A549 (cell line): ENCODE measurements around the gene MICOS13. TPM values are rescaled to one million over a fixed set of nuclear protein-coding genes. Genes with fewer than 3 reads are reported as not detected.

Experiments
- ATAC-seq, 2 experiments: fragments of 200-7000 bp in 1 of 2; fragments of >200 bp in 1 of 2; cut with Nextera tagmentation in 1 of 2; cut with Tn5 transposase in 1 of 2; 3 replicates each; pipeline versions ENCODE4 v1.8.0 to v1.9.1; 2018 to 2020; ENCODE audit warnings: mild to moderate bottlenecking in 1 of 2, moderate library complexity in 1 of 2
- CTCF ChIA-PET: fragments of 300-600 bp; sonication (Branson Sonifier 250); formaldehyde crosslinking; extraction: SDS; loops from one replicate; lab custom pipeline; 2021; ENCODE audit warnings: antibody characterized with exemption, inconsistent platforms; lab: Yijun Ruan, JAX
- POLR2A ChIA-PET: fragments of 350-600 bp; formaldehyde crosslinking; extraction: SDS; loops from one replicate; lab custom pipeline; 2021; ENCODE audit warnings: antibody characterized with exemption, inconsistent platforms; lab: Yijun Ruan, JAX
- DNase-seq, 2 experiments: peaks; one replicate each; pipeline versions ENCODE4 v3.0.0 to v3.0.0-alpha.2; 2011 to 2016; ENCODE audit warnings: low read depth in 1 of 2, low spot score in 1 of 2
- FAIRE-seq: peaks from 2 replicates; lab custom pipeline; 2011; peaks lifted over from hg19 to GRCh38; lab: Jason Lieb, UNC
- H3K27ac ChIP-seq, 2 experiments: fragments of >200 bp; sonication (Bioruptor Twin); formaldehyde crosslinking; 3 replicates each; pipeline ENCODE4 v1.5.1; 2016 to 2017
- H3K4me1 ChIP-seq: fragments of >200 bp; sonication (Bioruptor Twin); formaldehyde crosslinking; 3 replicates; pipeline ENCODE4 v1.6.1; 2016
- H3K4me2 ChIP-seq: fragments of >200 bp; sonication (Bioruptor Twin); formaldehyde crosslinking; 3 replicates; pipeline ENCODE4 v1.6.1; 2016
- H3K4me3 ChIP-seq: fragments of >200 bp; sonication (Bioruptor Twin); formaldehyde crosslinking; 3 replicates; pipeline ENCODE4 v1.5.1; 2016
- H3K9me3 ChIP-seq: fragments of >200 bp; sonication (Bioruptor Twin); formaldehyde crosslinking; 3 replicates; pipeline ENCODE4 v1.6.1; 2016
- CBX2 ChIP-seq: fragments of 200-600 bp; sonication (generic); IDR thresholded peaks from 2 replicates; pipeline ENCODE4 v1.6.1; 2016; ENCODE audit warnings: low read depth, mild to moderate bottlenecking, borderline replicate concordance
- EHF ChIP-seq: fragments of 250-450 bp; sonication (Bioruptor Pico); IDR thresholded peaks from 2 replicates; pipeline ENCODE4 v1.5.0; 2020; ENCODE audit warnings: mild to moderate bottlenecking
- FOSB ChIP-seq: fragments of 250-450 bp; sonication (Bioruptor Pico); IDR thresholded peaks from 2 replicates; pipeline ENCODE4 v1.5.0; 2020; ENCODE audit warnings: mild to moderate bottlenecking, moderate library complexity
- HEYL ChIP-seq: fragments of 250-450 bp; sonication (Bioruptor Pico); IDR thresholded peaks from 2 replicates; pipeline ENCODE4 v1.8.0; 2021; ENCODE audit warnings: mild to moderate bottlenecking, moderate library complexity
- HOXB13 ChIP-seq: fragments of 250-450 bp; sonication (Bioruptor Pico); IDR thresholded peaks from 2 replicates; pipeline ENCODE4 v1.5.0; 2020; ENCODE audit warnings: low read depth, mild to moderate bottlenecking, moderate library complexity
- JUN ChIP-seq, 2 experiments: fragments of >200 bp; sonication (Bioruptor Twin); formaldehyde crosslinking; IDR thresholded peaks; 2 replicates in 1 of 2; 3 replicates in 1 of 2; pipeline ENCODE4 v1.6.1; 2016 to 2017
- MAFK ChIP-seq: fragments of 450-650 bp; IDR thresholded peaks from 2 replicates; pipeline ENCODE4 v1.6.1; 2014; ENCODE audit not compliant: partially characterized antibody
- NFE2L2 ChIP-seq: fragments of 150-350 bp; conservative IDR thresholded peaks from 2 replicates; pipeline ENCODE4 v1.6.1; 2014; ENCODE audit warnings: low read length
- PHF8 ChIP-seq: fragments of 200-600 bp; sonication (generic); IDR thresholded peaks from 2 replicates; pipeline ENCODE4 v1.6.1; 2016; ENCODE audit warnings: low read depth, mild to moderate bottlenecking, antibody characterized with exemption, moderate library complexity, borderline replicate concordance
- POLR2A ChIP-seq: IDR thresholded peaks from 2 replicates; pipeline ENCODE4 v1.6.1; 2012; ENCODE audit warnings: mild to moderate bottlenecking, low read length
- RFX5 ChIP-seq: fragments of 450-650 bp; IDR thresholded peaks from 2 replicates; pipeline ENCODE4 v1.7.1; 2014; ENCODE audit warnings: antibody characterized with exemption, mild to moderate bottlenecking, moderate library complexity
- SREBF2 ChIP-seq: fragments of 450-650 bp; IDR thresholded peaks from 2 replicates; pipeline ENCODE4 v1.6.1; 2014; ENCODE audit warnings: mild to moderate bottlenecking, moderate library complexity
- TFCP2L1 ChIP-seq: fragments of 250-450 bp; sonication (Bioruptor Pico); IDR thresholded peaks from 2 replicates; pipeline ENCODE4 v1.5.0; 2021; ENCODE audit warnings: mild to moderate bottlenecking
- TP53 ChIP-seq: fragments of 250-450 bp; sonication (Bioruptor Pico); IDR thresholded peaks from 2 replicates; pipeline ENCODE4 v1.5.0; 2021; ENCODE audit warnings: mild to moderate bottlenecking, moderate library complexity
- ZFP36 ChIP-seq: fragments of 450-650 bp; IDR thresholded peaks from 2 replicates; pipeline ENCODE4 v1.6.1; 2014; ENCODE audit warnings: borderline replicate concordance; ENCODE audit not compliant: partially characterized antibody
- whole genome bisulfite sequencing: methylation state at CpG from one replicate; pipeline ENCODE4 v1.1.6; 2017; ENCODE audit errors: missing lambda C conversion rate; 5-methylcytosine and 5-hydroxymethylcytosine counted together
- polyA plus RNA-seq, 4 experiments: library from polyadenylated mRNA; depleted of rRNA in 3 of 4; stranded (reverse); fragments of >200 nt; fragmentation: RNase III in 1 of 4; extraction: RNeasy Plus Mini Kit Qiagen cat#74134 plus additional on column Dnase treatment in 1 of 4; gene quantifications; 2 replicates in 3 of 4; 3 replicates in 1 of 4; pipeline ENCODE4 v1.2.3, GENCODE V29; 2011 to 2017
- TF ChIP-seq, protein P1 (sequence below): IDR thresholded peaks from 2 replicates; pipeline ENCODE4 v1.6.1; 2012
- TF ChIP-seq, protein P2 (sequence below): IDR thresholded peaks from 2 replicates; pipeline ENCODE4 v1.6.1; 2012
- TF ChIP-seq, protein P3 (sequence below): fragments of 450-650 bp; IDR thresholded peaks from 2 replicates; pipeline ENCODE4 v1.6.1; 2014; ENCODE audit warnings: antibody characterized with exemption
- TF ChIP-seq, protein P4 (sequence below): fragments of >200 bp; sonication (Bioruptor Twin); formaldehyde crosslinking; IDR thresholded peaks from 3 replicates; pipeline ENCODE4 v1.6.1; 2016
- TF ChIP-seq, protein P5 (sequence below): fragments of 200-600 bp; sonication (generic); IDR thresholded peaks from 2 replicates; pipeline ENCODE4 v1.6.1; 2016; ENCODE audit warnings: antibody characterized with exemption, mild to moderate bottlenecking, moderate library complexity

MICOS13 gene
- polyA plus RNA-seq, 2 of the 4 experiments (the other 2 are of a cell fraction), result 20.5 to 48.8 TPM

DNA sequence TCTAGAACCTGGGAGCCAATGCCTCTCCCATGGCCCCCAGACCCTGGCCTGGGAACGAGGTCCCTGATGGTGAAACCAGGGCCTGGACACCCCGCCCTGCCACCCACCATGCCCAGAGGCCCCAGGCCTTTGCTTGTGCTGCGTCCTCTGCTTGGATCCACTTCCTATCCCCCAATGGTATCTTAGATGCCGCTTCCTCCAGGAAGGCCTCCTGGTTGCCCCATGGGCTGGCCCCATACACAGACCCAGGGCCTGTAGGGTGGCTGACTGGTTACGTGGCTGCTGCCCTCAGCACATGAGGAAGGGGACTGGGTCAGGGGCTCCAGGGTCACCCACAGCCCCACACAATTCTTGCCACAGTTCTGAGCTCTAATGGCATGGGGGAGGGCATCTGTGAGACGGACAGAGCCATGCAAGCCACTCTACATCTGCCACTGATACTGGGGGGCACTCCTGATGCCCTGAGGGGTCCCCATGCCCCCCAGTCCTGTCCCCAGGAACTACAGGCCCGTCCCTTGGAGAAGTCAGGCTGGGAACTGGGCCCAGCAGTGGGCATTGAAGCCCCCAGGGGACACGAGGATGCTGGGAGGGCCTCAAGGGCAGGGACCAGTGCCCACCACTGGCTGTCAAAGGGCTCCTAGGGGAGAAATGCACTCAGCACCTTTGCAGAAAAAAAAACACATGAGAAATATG, 14.8 kb upstream of the MICOS13 start:
- POLR2A ChIA-PET, result no interaction called here
- no peak overlapping the region for H3K27ac ChIP-seq
- TF ChIP-seq ZFP36 (peak; percentile 95), CBX2 (no peak)
- TF ChIP-seq, all 56 proteins: peak for 1
- CTCF ChIA-PET, result no interaction called here
- no peak overlapping the region for H3K4me3 ChIP-seq
- no peak for ATAC-seq
- H3K4me1 ChIP-seq, result peaks cover 13% of the 10 kb centered on the region
- no peaks in the 10 kb centered on the region for H3K9me3 ChIP-seq
- H3K4me2 ChIP-seq, result no peak overlapping the region
- no peak for FAIRE-seq
- no peak for DNase-seq
- whole genome bisulfite sequencing, result 94% methylated on average over 3 of the region's 8 CpGs

DNA sequence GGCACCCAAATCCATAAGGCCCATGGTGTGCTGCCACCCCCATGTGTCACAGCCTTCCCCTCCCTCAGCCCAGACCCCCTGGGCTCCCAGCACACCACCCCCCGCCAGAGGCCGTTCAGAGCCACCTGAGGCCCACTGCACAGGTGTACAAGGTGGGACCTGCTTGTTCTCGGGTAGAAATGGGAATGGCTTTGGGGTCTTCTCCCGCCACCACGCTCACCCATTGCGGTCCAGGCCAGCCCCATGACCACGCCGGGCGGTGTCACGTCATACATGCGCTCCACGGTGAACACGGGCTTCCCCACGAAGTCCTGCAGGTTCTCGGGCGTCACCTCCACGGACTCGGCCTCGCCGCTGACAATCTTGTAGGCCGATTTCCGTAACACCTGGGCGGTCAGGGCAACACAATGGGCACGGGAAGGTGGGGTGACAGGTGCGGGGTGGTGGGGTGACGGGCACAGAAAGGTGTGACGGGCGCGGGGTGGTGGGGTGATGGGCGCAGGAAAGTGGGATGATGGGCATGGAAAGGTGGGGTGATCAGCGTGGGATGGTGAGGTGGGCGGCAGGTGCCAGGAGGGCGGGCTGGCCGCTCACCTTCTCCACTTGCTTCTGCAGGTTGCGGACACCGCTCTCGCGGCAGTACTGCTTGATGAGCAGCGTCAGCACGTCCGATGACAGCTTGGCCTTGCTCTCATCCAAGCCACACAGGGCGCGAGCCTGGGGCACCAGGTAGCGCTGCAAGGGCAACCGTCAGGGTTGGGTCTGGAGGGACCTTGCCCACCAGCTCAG, 14.0 kb upstream of the MICOS13 start:
- Histone ChIP-seq H3K4me2 (no peak overlapping the region), H3K9me3 (no peaks in the 10 kb centered on the region)
- WGBS, result 86% methylated on average over 8 of the region's 45 CpGs
- TF ChIP-seq, protein P1, sequence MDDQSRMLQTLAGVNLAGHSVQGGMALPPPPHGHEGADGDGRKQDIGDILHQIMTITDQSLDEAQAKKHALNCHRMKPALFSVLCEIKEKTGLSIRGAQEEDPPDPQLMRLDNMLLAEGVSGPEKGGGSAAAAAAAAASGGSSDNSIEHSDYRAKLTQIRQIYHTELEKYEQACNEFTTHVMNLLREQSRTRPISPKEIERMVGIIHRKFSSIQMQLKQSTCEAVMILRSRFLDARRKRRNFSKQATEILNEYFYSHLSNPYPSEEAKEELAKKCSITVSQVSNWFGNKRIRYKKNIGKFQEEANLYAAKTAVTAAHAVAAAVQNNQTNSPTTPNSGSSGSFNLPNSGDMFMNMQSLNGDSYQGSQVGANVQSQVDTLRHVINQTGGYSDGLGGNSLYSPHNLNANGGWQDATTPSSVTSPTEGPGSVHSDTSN, result no peak
- 0 out of 5 replicates have a peak, but pooled peaks of 1 of the 2 experiments have one; percentile 22 for TF ChIP-seq JUN (IDR thresholded peaks at IDR 0.05)
- TF ChIP-seq, all 56 proteins: peak for 1
- no peak overlapping the region for H3K27ac ChIP-seq
- DNase-seq (no peak), ATAC-seq (no peak), FAIRE-seq (no peak)
- H3K4me1 ChIP-seq, result peaks cover 13% of the 10 kb centered on the region
- no peak overlapping the region for H3K4me3 ChIP-seq
- POLR2A ChIA-PET, result no interaction called here
- CTCF ChIA-PET, result no interaction called here

DNA sequence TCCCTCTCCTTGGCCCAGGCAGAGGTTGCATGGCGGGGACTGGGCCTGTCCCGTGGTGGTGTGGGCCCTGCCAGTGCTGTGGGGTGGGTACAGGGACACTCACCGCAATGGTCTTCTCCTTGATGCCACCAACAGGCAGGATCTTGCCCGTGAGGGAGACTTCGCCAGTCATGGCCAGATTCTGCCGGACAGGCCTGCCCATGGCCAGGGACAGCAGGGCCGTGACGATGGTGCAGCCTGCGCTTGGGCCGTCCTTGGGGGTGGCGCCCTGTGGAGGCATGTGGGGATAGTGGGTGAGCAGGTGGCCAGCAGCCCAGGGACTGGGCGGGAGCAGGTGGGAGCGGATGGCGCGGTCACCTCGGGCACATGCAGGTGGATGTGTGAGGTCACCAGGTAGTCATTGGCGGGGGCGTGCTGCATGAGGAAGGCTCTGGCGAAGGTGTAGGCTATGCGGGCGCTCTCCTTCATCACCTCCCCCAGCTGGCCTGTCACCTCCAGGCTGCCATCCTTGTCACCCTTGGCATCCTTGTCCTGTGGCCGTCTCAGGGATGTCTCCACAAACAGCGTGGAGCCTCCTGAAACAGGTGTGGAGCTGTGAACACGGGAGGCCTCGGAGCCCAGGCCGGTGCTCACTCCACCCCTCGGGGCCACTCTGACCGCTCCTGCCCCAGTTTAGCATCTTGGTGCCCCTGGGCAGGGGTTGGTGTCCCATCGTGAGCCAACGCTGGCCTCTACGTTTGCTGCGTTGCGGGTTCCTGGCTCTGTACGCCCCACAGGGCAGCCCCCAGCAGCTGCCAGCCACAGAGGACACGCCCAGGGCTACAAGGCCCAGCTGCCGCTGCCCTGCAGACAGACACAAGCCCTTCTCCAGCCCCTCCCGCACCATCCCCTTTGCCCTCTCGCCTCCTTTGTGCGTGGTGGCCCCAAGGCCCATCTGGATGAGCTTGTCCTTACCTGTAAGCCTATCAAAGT, 13.2 kb upstream of the MICOS13 start:
- Histone ChIP-seq H3K4me1 (peaks cover 13% of the 10 kb centered on the region), H3K4me2 (no peak overlapping the region; the same call in 2 of the 3 replicates), H3K4me3 (no peak overlapping the region), H3K9me3 (no peaks in the 10 kb centered on the region), H3K27ac (no peak overlapping the region)
- FAIRE-seq (no peak), DNase-seq (no peak), ATAC-seq (peak; percentile 1; a peak in 1 of 6 replicates)
- WGBS, result 88% methylated on average over 14 of the region's 39 CpGs
- CTCF ChIA-PET, result no interaction called here
- POLR2A ChIA-PET, result no interaction called here
- TF ChIP-seq, protein P2, sequence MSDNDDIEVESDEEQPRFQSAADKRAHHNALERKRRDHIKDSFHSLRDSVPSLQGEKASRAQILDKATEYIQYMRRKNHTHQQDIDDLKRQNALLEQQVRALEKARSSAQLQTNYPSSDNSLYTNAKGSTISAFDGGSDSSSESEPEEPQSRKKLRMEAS, result no peak
- TF ChIP-seq, protein P3, sequence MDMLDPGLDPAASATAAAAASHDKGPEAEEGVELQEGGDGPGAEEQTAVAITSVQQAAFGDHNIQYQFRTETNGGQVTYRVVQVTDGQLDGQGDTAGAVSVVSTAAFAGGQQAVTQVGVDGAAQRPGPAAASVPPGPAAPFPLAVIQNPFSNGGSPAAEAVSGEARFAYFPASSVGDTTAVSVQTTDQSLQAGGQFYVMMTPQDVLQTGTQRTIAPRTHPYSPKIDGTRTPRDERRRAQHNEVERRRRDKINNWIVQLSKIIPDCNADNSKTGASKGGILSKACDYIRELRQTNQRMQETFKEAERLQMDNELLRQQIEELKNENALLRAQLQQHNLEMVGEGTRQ, result no peak
- TF ChIP-seq HEYL (no peak), NFE2L2 (no peak), HOXB13 (CRISPR knock-in tag) (no peak), POLR2A (no peak), FOSB (CRISPR knock-in tag) (no peak), RFX5 (no peak), SREBF2 (no peak), TP53 (no peak), CBX2 (no peak), EHF (no peak), PHF8 (no peak), MAFK (no peak), TFCP2L1 (CRISPR knock-in tag) (no peak)
- TF ChIP-seq, protein P4, sequence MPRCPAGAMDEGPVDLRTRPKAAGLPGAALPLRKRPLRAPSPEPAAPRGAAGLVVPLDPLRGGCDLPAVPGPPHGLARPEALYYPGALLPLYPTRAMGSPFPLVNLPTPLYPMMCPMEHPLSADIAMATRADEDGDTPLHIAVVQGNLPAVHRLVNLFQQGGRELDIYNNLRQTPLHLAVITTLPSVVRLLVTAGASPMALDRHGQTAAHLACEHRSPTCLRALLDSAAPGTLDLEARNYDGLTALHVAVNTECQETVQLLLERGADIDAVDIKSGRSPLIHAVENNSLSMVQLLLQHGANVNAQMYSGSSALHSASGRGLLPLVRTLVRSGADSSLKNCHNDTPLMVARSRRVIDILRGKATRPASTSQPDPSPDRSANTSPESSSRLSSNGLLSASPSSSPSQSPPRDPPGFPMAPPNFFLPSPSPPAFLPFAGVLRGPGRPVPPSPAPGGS, result no peak
- TF ChIP-seq, protein P5, sequence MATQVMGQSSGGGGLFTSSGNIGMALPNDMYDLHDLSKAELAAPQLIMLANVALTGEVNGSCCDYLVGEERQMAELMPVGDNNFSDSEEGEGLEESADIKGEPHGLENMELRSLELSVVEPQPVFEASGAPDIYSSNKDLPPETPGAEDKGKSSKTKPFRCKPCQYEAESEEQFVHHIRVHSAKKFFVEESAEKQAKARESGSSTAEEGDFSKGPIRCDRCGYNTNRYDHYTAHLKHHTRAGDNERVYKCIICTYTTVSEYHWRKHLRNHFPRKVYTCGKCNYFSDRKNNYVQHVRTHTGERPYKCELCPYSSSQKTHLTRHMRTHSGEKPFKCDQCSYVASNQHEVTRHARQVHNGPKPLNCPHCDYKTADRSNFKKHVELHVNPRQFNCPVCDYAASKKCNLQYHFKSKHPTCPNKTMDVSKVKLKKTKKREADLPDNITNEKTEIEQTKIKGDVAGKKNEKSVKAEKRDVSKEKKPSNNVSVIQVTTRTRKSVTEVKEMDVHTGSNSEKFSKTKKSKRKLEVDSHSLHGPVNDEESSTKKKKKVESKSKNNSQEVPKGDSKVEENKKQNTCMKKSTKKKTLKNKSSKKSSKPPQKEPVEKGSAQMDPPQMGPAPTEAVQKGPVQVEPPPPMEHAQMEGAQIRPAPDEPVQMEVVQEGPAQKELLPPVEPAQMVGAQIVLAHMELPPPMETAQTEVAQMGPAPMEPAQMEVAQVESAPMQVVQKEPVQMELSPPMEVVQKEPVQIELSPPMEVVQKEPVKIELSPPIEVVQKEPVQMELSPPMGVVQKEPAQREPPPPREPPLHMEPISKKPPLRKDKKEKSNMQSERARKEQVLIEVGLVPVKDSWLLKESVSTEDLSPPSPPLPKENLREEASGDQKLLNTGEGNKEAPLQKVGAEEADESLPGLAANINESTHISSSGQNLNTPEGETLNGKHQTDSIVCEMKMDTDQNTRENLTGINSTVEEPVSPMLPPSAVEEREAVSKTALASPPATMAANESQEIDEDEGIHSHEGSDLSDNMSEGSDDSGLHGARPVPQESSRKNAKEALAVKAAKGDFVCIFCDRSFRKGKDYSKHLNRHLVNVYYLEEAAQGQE, result no peak
